HG02588 (cell line): Measurements from ENCODE around the gene DNAJC5.

Source experiments
- ATAC-seq: cut with Tn5 transposase; IDR thresholded peaks from one replicate; pipeline ENCODE4 v1.9.1; 2021; ENCODE audit warnings: mild to moderate bottlenecking, moderate library complexity; ENCODE audit not compliant: unreplicated experiment

DNAJC5 gene

GRCh38 chr20:63883201-63883593 is 11.7 kb upstream of the DNAJC5 start:
- no peak for ATAC-seq

DNA sequence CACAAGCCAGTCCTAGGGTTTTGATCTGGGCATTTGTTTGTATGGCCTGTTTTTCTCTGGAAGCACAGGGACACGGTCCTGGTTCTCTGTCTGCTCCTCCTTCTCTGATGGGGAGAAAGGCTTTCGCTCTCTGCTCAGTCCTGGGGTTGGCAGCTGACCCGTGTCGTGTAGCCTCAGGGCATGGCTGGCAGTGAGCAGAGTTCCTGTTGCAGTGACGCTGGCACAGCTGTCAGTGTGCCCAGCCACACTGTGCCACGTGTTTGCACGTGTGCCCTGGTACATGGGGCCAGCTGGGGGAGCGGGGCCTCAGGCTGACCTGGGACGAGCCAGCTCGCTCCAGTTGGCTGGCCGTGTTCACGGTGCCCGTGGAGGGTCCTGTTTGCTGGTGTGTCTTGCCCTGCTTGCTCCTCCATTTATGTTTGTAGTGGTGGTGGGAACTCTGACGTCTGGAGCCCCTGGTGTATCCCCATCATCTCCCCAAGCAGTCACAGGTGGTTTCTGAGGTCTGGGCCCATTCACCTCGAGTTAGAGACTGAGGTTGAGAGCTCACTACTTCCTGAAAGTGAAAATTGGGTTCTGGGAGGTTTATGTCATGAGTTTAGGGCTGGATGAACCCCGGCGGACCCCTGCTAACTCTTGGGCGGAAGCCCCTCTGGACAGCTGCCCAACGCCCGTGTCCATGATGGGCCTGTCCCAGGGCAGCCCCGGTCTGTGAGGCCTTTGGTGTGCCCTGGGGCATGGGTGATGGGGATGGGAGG is 10.2 kb upstream of the DNAJC5 start:
- ATAC-seq, result no peak

DNA sequence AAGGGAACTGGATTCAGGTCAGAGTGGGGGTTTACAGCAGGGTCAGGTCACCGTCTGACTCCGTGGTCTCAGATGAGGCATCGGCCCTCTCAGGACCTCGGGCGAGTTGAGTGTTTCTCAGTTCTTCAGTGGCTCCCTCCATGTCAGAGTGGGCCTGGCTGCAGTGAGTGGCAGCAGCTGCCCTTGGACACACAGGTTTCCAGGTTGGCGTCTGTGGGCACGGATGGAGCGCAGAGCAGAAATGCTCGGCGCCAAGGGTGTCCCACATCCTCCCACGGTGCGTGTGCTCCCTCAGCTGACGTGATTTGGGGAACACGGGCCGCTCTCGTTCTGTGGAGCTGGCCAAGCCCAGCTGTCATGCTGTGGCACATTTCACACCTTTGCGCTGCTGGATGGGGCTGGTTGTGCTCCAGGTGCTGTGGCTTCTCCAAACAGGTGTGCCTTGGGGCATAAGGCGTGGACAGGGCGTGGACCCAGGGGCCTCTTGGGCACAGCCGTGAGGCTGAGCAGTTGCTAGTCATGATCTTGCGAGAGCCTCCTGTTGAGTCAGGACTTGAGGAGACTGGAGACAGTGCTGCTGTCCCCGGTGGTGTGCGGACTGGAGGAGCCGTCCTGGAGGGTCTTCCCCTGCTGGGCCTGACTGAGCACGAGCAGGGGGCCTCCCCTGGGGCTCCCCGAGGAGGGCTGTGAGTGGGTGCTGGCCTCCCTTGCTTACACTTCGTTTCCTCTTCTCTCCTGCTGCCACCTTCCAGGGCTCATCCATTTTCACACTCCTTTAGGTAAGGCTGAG is 9.5 kb upstream of the DNAJC5 start:
- no peak for ATAC-seq

- no peak for ATAC-seq
Measured at GRCh38 chr20:63886054-63886419, 8.9 kb upstream of the DNAJC5 start.

- no peak for ATAC-seq
Measured at GRCh38 chr20:63886921-63887320, 8.0 kb upstream of the DNAJC5 start.

DNA sequence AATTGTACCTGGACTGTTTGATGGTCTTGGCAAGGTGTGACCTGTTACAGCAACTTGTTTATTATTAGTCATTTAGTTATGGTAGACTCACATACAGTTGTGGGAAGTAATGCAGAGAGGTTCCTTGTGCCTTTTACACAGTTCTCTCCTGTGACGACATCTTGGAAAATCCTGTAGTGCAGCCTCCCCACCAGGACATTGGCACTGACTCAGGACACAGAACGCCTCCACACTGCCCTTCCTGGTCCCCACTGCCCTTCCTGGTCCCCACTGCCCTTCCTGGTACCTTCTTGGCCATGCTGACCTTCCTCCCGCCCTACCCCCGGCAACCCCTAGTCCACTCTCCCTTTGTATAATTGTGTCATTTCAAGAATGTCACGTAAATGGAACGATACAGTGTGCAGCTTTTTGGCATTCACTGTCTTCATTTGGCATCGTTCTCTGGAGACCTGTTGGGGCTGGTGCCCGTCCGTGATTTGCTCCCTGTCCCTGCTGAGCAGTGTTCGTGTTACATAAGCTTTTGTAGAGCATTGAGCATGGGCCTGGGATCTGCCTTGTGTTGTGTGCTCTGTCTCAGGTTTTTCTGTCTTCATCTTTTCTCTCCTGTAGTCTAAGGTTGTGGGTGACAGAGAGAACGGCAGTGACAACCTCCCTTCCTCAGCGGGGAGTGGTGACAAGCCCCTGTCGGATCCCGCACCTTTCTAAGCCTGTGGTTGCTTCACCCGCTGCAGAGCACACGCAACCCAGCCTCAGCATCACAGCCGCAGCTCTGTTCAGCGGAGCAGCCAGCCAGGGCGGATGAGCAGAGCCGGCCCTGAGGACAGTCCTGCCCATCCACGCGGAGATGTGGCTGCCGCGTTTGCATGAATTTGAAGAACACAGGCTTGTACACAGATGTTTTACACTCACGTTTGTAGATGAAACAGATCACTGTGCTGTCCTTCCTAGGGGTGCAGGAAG is 5.4 kb upstream of the DNAJC5 start:
- no peak for ATAC-seq

DNA sequence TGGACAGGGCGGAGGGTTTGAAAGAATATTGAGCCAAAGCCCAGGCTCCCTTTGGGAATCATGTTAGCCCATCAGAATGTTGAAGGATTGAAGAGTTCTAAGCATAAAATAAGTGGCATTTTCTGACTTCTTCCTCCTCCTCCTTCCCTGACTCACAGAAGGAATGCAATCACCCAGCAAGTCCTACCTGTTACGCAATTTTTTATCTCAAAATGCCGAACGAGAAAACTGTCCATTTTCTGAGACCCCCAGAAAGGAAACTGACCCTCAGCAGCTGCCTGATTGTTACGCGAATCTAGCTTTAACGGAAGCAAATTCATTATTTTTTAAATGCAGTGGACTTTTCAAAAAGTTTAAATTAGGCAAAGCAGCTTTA is 4.7 kb upstream of the DNAJC5 start:
- no peak for ATAC-seq

DNA sequence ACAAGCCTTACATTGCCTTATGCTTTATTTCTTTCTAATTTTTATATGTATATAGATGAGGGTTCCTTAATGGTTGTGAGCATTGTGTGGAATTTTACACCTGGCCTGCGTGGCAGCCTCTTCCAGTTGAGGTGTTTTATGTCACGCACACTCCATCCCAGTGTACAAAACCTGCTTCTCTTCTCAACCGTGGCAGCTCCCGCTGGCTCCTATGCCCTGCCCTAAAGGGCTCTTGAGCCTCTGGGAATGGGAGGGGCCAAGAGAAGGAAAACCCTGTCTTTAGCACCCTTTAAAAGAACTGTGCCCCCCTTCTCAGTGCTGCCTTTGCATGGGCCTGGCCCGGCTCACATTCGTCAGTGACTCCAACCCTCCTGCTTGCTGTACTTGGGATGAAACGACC is 4.3 kb upstream of the DNAJC5 start:
- ATAC-seq, result no peak

DNA sequence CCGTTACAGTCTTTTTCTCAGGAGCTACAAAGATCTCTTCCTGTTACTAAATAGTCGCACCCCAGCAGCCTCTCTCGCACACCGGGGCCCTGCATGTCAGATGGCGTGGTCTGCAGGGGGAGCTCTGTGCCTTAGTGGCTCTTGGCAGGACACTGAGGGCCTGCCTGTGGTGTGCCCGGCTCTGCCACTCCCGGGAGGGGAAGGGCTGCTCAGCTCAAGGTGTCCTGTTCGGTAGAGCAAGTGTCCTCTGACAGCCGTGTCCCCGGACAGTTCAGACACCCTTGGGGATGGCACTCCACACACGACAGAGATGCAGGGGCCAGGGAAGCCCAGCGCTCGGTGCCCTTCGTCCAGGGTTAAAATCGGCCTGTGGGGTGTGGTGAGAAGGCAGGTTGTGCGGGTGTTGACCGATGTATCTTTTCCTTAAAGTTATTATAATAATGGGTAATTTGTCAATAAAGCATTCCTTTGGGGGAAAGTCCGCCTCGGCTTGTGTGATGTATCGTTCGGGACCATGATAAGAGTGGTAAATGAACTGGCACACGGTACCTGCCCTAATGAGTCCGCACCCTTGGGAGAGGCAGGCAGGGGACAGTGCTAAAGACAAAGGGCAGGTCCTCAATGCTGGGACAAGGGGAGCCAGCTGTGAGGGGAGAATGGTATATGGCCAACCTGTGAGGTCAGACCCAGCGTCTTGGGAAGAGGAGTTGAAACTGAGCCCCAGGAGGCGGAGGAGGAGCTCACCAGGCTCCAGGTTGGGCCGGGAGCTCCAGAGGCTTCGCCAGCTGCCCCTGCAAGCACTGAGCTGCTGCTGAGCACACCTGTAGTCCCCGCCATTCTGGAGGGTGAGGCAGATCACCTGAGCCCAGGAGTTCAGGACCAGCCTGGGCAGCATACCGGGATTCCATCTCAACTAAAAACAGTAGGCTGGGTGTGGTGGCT is 3.6 kb upstream of the DNAJC5 start:
- no peak for ATAC-seq

- no peak for ATAC-seq
Measured at GRCh38 chr20:63892402-63892801, 2.5 kb upstream of the DNAJC5 start.

GRCh38 chr20:63893999-63894357 is 948 bp upstream of the DNAJC5 start:
- ATAC-seq, result no peak

- peak; percentile 13 for ATAC-seq
Measured at GRCh38 chr20:63895202-63895951, 451 bp downstream of the DNAJC5 start.

GRCh38 chr20:63895952-63896263 is 982 bp downstream of the DNAJC5 start:
- ATAC-seq, result no peak

DNA sequence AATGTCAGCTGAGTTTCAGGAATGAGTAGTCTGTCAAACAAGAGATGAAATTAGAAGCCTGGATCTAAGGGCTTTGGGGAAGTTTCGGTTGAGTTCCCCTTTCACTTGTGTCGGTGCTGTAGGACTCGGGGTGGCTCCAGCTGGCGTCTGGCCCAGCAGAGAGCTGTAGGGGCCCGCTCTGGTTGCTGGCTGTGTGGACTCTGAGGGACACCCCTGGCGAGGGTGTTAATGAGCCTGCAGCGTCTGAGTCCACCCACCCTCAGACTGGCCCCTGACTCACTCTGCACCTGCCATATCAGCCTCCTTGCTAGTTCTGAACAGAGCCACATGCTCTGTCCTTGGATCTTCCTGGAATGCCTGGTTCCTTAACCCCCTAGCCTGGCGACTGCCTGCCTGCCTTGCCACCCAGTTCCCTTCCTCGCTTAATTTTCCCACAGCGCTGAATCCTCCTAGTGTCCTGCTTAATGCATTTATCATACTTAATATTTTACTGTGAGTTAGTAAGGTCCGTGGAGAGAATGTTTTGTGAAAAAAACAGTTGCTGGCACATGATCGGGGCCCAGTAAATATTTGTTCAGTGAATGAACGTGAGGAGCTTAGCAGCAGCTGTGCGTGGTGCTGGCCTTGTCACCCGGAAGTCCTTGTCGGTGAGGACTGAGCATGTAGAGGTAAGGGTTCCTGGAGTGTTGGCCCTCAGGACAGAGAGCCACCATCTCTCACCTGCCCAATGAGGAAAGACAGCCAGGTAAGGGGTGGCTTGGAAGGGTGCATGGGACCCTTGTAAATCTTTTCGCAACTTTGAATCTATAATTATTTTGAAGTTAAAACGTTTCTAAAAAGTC is 1.6 kb downstream of the DNAJC5 start:
- no peak for ATAC-seq

DNA sequence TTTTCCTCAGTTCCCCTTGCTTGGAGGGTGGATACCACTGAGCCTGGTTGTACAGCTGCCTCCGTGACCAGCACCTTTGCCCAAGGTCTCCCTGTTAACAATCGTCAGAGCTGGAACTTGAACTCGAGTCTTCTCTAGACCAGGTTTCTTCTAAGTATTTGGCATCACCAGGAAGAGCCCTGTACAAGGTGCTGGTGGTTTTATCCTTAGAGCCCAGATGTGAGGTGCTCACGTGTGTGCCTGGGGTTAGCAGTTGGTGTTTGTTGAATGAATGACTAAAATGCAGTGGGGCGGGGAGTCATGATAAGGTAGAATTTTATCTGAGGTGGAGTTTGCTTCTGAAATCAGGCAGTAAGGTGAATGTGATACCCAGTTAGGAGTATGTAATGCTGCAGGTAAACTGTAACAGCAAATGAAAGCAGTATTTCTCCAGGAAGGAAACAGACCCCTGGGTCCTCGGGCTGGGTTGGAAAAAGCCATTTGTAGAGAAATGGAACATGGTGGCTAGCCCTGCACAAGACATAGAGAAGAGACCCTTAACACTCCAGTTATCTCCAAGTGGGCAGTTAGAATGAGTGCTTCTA is 3.1 kb downstream of the DNAJC5 start:
- ATAC-seq, result no peak

DNA sequence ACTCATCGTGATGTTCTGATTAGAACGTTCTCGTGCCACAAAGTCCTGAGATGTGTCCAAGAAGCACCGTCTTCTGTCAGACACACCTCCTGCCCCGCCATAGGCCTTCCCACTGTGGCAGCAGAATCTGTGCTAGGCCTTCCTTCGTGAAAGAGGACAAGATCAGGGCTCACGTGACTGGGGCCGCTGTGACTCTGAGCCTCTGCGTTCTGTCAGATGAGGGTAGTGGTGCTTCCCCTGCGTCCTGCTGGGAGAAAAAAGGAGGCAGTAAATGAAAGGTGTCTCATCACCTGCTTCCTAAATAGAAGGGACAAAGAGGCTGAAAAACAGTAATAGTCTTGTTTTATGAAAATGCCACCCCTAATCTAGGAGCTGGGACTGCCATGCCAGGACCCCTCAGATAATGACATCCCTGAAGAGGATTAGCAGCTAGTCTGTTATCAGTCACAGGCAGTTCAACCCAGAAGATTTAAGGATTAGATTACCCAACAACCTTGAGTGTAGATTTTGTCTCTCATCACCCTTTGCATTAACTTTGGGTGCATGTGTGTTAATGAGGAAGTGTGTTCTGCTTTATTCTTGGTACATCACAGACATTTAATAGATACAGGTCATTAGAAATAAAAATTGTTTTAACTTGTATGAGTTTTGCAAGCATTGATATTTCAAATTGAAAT is 4.1 kb downstream of the DNAJC5 start:
- no peak for ATAC-seq

- ATAC-seq, result no peak
Measured at GRCh38 chr20:63900413-63900812, 5.5 kb downstream of the DNAJC5 start.
